Measurements from ENCODE around the gene KRTAP10-12. TPM values are rescaled to one million over a fixed set of nuclear protein-coding genes. Genes with fewer than 3 reads are reported as not detected.

The KRTAP10-12 gene
- total and polyA plus RNA-seq, 2 of the 4 experiments (the other 2 are of a cell fraction): not detected

GRCh38 chr21:44710294-44710665, 13.3 kb downstream of the KRTAP10-12 start:
- DNase-seq (no peak), ATAC-seq (ENCODE audit: low read depth) (no peak)
- H4K20me1 ChIP-seq (ENCODE audit: insufficient read depth, low read length): no peaks in the 10 kb centered on the region
- no peak overlapping the region for H3K9ac ChIP-seq (ENCODE audit: low read depth, low read length)
- H2AK9ac ChIP-seq (replicated peaks; ENCODE audit: low read depth, low read length, poor library complexity): no peak overlapping the region
- no peaks in the 10 kb centered on the region for H3K79me1 ChIP-seq (ENCODE audit: low read depth in 1 of 2, low read length in 2 of 2)
- no peak overlapping the region for H2BK5ac ChIP-seq (ENCODE audit: low read depth, low read length, poor library complexity, severe bottlenecking)
- H3K18ac ChIP-seq (ENCODE audit: low read depth, low read length): no peak overlapping the region
- no peak overlapping the region for H2AK5ac ChIP-seq (ENCODE audit: low read depth, low read length)
- no peak overlapping the region for H3K4me2 ChIP-seq (ENCODE audit: low read depth, low read length)
- no peak overlapping the region for H3K14ac ChIP-seq (replicated peaks; ENCODE audit: low read depth, low read length)
- H2BK20ac ChIP-seq (ENCODE audit: low read depth, low read length): no peak overlapping the region
- TF ChIP-seq RFX5 (IDR thresholded peaks at IDR 0.05; ENCODE audit: low read depth, low read length): no peak
- TF ChIP-seq RCOR1 (IDR thresholded peaks at IDR 0.05; ENCODE audit: insufficient replicate concordance, low read length): no peak
- TF ChIP-seq CHD1 (IDR thresholded peaks at IDR 0.05; ENCODE audit: low read depth, low read length): no peak
- no peak for TF ChIP-seq CTCF (conservative IDR thresholded peaks at IDR 0.05; ENCODE audit: low read depth, low read length)
- no peak for TF ChIP-seq RAD21 (IDR thresholded peaks at IDR 0.05; ENCODE audit: low read length)
- H4K91ac ChIP-seq (ENCODE audit: insufficient read depth, low read depth, low read length): no peak overlapping the region
- no peak overlapping the region for H2BK120ac ChIP-seq (ENCODE audit: low read depth, low read length)
- peaks cover 6% of the 10 kb centered on the region; the same call in 1 of the 2 replicates for H3K9me3 ChIP-seq (ENCODE audit: control insufficient read depth, insufficient read depth, low read length)
- no peak overlapping the region for H3K56ac ChIP-seq (ENCODE audit: extremely low read depth, insufficient read depth, low read length)
- BruUV-seq (replicated peaks): no TSS peak
- H3K4me1 ChIP-seq (ENCODE audit: control insufficient read depth, insufficient read depth, low read length): peaks cover 1% of the 10 kb centered on the region; the same call in 1 of the 2 replicates
- 0% methylated on average over 8 of the region's 17 CpGs; no CpG with 5 or more reads in 1 of the 2 experiments for WGBS, 2 experiments (ENCODE audit: extremely low coverage in 2 of 2, insufficient read length in 1 of 2)
- H4K8ac ChIP-seq (ENCODE audit: low read depth in 2 of 2, low read length in 2 of 2): no peak overlapping the region
- H3K36me3 ChIP-seq (ENCODE audit: control insufficient read depth, insufficient read depth, low read length): no peaks in the 10 kb centered on the region
- no peak overlapping the region for H3K4ac ChIP-seq (ENCODE audit: low read depth, low read length)
- dilution Hi-C loops (cut with HindIII; ENCODE audit: low sequenced_read_pairs, unreplicated experiment) (no loop called here), intact Hi-C loops (cut with micrococcal nuclease) (loop anchor here (10.0 kb wide), 1 partner anchor 55 kb away; the partner anchor contains the start of genes KRTAP12-3 and KRTAP12-4), in situ Hi-C loops (cut with MboI; ENCODE audit: low sequenced_read_pairs) (no loop called here)
- no peak overlapping the region for H2BK15ac ChIP-seq (ENCODE audit: low read depth, low read length)
- peaks cover 82% of the 10 kb centered on the region for H3K27me3 ChIP-seq (ENCODE audit: control insufficient read depth, insufficient read depth, low read length)
- no peak overlapping the region for H4K5ac ChIP-seq (ENCODE audit: low read depth, low read length)
- no peak overlapping the region for H3K27ac ChIP-seq (ENCODE audit: insufficient read depth, low read length)
- H3K23ac ChIP-seq (ENCODE audit: low read depth, low read length): no peak overlapping the region
- H3K4me3 ChIP-seq (ENCODE audit: insufficient read depth, low read depth, low read length): no peak overlapping the region
- no peak overlapping the region for H2AFZ ChIP-seq (replicated peaks; ENCODE audit: low read length, poor library complexity)
- CTCF ChIA-PET: interaction anchor here (0.6 kb wide), 1 partner anchor 9 kb away, joined by 5 read pairs; no protein-coding TSS in a partner anchor
- POLR2A ChIA-PET (ENCODE audit: unreplicated experiment): no interaction called here
- no peaks in the 10 kb centered on the region for H3K9me1 ChIP-seq (ENCODE audit: insufficient read depth, low read length)
